Superior temporal gyrus (tissue), 1 donor: ENCODE measurements around the gene ITGA6.

Experiments used
- DNase-seq: peaks from one replicate; pipeline ENCODE4 v3.0.0-alpha.2; 2016; ENCODE audit errors: extremely low spot score

ITGA6 gene

GRCh38 chr2:172427256-172427989, at the start of gene ITGA6:
ITGA6 (plus strand) TSS chr2:172427586.
- DNase-seq, result peak; percentile 53

- DNase-seq, result no peak
These were observed 46.7 kb upstream of the ITGA6 start for GRCh38 chr2:172380436-172381274.

GRCh38 chr2:172381275-172382027, 45.9 kb upstream of the ITGA6 start:
- DNase-seq, result no peak

GRCh38 chr2:172387361-172387760, 40.0 kb upstream of the ITGA6 start:
- no peak for DNase-seq

- DNase-seq, result no peak
These were observed 37.6 kb upstream of the ITGA6 start for GRCh38 chr2:172389685-172390339.

- no peak for DNase-seq
These were observed 33.4 kb upstream of the ITGA6 start for GRCh38 chr2:172394002-172394401.

DNA sequence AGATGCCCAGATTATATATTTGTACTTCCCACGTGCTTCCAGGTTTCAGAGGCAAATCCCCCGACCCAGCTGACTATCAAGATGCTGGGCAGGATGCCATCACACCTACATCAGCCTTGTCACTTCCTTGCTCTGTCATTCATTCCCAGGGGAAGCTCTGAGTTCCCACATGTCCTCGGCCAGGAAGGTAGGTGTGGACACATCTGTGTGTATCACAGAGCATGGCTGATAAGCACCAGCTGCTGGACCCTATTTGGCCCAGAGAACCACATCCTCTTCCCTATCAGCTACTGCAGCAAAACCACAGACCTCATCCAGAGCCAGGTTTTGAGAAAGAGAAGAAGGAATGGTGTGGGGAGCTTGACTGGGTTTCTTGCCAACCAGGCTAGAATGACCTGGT, 31.9 kb upstream of the ITGA6 start:
- no peak for DNase-seq

- no peak for DNase-seq
These were observed 30.1 kb upstream of the ITGA6 start for GRCh38 chr2:172397148-172397834.

- DNase-seq, result no peak
These were observed 28.9 kb upstream of the ITGA6 start for GRCh38 chr2:172398440-172398839.

GRCh38 chr2:172399765-172400164, 27.6 kb upstream of the ITGA6 start:
- DNase-seq, result no peak

DNA sequence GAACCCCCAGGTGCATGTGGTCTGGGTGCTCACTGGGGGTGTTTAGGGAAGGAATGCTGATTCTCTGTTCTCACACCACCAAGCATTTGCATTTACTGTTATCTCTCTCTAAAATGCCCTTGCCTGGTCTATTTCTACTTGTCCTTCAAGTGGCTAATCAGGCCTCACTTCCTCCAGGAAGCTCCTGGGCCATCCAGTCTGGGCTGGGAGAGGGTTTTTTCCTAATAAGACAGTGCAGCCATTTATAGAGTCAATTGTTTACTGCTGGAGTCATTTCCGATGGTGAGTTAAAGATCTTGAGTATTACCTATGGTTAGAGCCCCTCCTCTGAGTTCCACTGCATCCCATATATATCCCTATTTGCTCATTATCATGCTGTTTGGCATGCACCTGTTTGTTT, 25.2 kb upstream of the ITGA6 start:
- DNase-seq, result no peak

GRCh38 chr2:172403402-172403801, 24.0 kb upstream of the ITGA6 start:
- no peak for DNase-seq

GRCh38 chr2:172403881-172404468, 23.4 kb upstream of the ITGA6 start:
- DNase-seq, result no peak

GRCh38 chr2:172404824-172405223, 22.6 kb upstream of the ITGA6 start:
- peak; percentile 40 for DNase-seq

DNA sequence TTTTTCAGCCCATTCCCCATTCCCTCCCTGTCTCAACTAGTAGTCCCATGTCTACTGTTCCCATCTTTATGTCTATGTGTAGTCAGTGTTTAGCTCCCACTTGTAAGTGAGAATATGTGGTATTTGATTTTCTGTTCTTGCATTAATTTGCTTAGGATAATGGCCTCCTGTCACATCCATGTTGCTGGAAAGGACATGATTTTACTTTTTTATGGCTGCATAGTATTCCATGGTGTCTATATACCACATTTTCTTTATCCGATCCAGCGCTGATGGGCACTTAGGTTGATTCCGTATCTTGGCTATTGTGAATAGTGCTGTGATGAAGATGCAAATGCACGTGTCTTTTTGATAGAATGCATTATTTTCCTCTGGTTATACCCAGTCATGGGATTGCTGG, 21.7 kb upstream of the ITGA6 start:
- no peak for DNase-seq

GRCh38 chr2:172408143-172408766, 19.1 kb upstream of the ITGA6 start:
- DNase-seq, result no peak

DNA sequence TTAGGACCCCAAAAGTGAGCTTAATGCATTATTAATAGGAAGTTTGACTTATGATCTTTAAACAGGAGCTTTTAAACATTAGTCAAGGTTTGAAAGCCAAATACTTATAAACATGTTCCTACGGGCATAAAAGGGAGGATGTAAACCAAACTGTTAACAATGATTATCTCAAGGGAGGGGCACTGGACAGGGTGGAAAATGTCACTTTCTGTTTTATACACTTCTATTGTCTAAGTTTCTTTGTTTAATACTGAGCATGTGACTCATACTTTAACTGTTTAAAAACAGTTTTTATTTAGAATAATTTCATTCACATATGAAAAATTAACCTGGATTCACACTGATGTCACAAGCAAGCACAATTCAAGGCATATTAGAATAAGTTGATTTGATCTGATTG, 18.3 kb upstream of the ITGA6 start:
- DNase-seq, result no peak

DNA sequence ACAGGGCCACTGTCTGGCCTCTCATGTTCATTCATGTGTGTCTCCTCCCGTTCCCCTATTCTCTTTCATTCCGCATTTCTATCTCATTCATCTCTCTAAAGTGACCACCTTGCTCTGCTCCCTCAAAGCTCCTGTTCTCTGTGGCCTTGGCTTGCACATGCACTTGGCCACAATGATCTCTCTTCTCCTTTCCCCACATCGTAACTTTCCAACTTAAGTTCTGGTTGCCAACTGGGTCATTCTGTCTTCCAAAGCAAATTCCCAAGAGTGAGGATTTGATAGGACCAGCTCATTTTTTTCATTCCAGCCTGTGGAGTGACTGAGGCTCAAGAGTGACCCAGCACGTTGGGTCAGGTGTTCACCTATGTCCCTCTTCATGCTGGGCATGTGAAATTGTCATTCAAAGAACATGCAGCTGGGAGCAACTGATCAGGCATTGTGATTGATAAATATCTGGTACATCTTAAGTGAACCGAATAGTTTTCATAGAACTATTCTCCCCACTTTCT, 14.3 kb upstream of the ITGA6 start:
- DNase-seq, result no peak

DNA sequence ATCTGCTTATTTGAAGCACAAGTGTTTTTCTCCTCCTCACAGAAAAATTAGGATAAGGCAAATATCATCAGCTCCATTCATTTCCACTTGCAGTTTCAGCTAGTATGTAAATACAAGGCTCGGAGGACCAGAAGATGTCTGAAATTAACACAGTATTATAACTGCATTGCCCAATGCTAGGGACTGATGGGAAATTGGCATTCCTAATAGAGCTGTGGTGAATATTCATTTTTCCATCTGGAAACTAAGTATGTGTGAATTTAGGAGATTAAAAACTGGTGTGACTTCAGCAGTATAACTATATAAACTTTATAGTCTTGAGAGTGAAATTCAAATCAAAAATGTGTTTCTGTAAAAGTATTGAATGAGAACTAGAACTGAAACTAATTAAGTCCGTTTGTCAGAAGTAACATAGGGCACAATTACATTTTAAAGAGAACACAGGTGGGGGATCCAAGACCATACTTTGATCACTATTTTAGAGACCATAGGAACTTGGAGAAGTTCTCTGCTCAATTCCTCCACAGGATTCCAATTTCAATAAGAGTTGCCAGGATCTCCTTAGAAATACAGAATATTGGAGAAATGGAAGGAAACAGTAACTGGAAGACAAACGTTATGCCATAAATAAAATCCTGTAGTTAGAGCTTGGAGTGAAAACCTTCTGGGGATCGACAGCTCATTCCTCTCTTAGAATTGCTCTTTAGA, 12.1 kb upstream of the ITGA6 start:
- DNase-seq, result no peak

GRCh38 chr2:172415865-172416183, 11.6 kb upstream of the ITGA6 start:
- DNase-seq, result no peak
